COR-L47 (cell line): ENCODE results near the gene MAST2.
"Not testable (repeated sequence)": the region's sequence is repeated elsewhere in the genome, so short reads cannot be mapped to it uniquely, and the experiment has no call there.

ENCODE experiments used
- DNase-seq: peaks from one replicate; lab custom pipeline; 2025; lab: John Stamatoyannopoulos, UW

Gene MAST2

GRCh38 chr1:45938029-45938428, 134.6 kb downstream of the MAST2 start:
- DNase-seq, result no peak

- no peak for DNase-seq
Measured at GRCh38 chr1:45942411-45942810, 139.0 kb downstream of the MAST2 start.

- DNase-seq, result no peak
Measured at GRCh38 chr1:45943185-45943584, 139.8 kb downstream of the MAST2 start.

GRCh38 chr1:45945426-45945825, 142.0 kb downstream of the MAST2 start:
- DNase-seq, result no peak

- not testable (repeated sequence) for DNase-seq
Measured at GRCh38 chr1:45949462-45949861, 146.1 kb downstream of the MAST2 start.

- DNase-seq, result no peak
Measured at GRCh38 chr1:45952072-45952471, 148.7 kb downstream of the MAST2 start.

- no peak for DNase-seq
Measured at GRCh38 chr1:45953934-45954847, 150.8 kb downstream of the MAST2 start.

GRCh38 chr1:45957684-45958083, 154.3 kb downstream of the MAST2 start:
- no peak for DNase-seq

DNA sequence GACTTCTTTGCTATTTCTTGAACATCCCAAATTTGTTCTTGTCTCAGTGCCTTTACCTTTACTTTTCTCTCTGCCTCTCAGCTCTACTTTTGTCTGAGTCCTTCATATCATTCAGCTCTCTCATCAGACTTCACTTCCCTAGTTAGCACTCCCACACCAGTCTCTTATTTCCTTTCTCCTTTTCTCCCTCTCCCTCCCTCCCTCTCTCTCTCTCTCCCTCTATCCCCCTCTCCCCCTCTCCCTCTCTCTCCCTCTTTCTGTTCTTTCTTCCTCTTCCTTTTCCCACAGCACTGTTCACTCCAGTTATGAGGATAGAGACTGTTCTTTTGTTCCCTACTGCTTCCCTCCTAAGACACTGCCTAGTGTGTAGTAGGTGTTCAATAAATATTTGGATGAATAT, 154.9 kb downstream of the MAST2 start:
- no peak for DNase-seq

- no peak for DNase-seq
Measured at GRCh38 chr1:45960930-45961715, 157.7 kb downstream of the MAST2 start.

- DNase-seq, result not testable (repeated sequence)
Measured at GRCh38 chr1:45961936-45962335, 158.5 kb downstream of the MAST2 start.

- no peak for DNase-seq
Measured at GRCh38 chr1:45968941-45969666, 165.7 kb downstream of the MAST2 start.

DNA sequence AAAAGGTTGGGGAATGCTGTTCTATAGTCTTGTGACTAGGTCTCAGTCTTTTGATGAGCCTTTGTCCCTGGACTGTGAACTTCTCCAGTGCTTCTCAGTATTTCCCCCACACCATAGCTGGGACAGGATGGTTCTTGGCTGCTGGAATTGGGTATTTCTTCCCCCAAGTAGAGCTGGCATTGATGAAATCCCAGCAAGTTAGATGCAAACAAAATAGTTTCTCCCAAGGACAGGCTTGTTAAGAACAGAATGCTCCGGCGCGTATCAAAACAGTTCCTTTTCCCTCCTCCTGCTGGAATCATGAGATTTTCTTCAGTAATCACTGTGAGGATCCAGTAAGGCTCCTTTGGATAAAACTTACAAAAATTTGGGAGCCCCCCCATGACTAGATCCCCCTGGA, 166.5 kb downstream of the MAST2 start:
- DNase-seq, result no peak

DNA sequence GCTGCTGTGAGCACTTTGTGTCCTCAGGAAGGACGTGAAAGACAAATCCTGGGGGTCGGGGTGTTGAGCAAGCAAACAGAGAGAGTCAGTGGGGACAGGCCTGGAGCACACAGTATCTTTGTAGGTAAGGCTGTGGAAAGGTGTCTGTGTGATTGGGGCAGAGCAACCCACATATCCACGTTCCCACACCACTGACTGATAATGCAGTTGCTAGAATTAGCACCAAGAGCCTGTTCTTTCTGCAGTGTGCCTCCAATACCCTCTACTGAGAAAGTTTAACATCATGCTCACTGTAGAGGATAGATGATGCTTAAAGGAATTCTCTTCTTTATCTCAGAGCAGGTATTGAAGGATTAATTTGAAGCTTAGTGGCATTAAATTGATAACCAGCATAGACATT, 167.9 kb downstream of the MAST2 start:
- no peak for DNase-seq

DNA sequence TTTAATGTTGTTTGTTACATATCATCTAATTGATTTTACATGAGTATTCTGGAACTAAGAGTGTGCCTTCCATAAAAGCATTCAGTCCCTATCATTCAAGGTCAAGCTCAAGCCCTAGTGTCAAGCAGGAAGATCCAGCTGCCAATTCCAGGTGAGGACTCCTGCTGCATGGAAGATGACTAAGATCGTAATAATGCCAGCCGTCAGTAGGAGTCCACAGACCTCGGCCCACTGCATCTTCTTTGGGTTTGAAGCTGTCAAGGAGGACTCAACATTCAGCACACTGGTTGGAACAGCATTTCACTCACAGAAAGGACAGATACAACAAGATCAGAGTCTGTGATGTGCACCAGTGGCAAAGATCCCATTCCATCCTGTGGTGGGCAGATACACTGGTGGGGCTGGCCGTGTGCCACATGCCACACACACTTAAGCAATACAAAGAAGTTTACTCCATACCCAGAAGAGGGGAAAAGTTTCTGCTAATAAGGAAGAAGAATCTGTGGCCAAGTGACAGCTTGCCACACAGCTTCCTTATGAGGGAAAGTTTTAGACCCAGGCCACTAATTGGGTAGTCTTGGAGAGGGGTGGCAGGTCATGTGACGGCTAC, 168.6 kb downstream of the MAST2 start:
- no peak for DNase-seq

- no peak for DNase-seq
Measured at GRCh38 chr1:45972621-45973020, 169.2 kb downstream of the MAST2 start.

DNA sequence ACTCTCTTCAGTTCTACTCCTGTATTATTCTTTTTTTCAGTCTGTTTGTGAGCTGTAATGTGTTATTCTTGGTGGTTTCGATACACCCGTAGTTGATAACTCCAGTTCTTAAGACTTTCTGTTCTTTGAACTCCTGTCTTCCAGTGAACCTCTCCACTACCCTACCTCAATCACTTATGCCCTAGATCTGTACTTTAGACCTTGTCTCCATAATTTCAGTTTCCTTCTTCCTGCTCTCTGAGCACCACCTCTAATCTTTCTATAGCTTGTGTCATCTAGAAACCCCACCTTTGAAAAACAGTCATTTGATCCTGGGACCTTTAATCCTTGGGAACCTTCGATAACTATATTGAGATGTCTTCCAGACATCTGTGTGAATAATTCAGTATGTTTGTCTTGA, 169.7 kb downstream of the MAST2 start:
- no peak for DNase-seq

- DNase-seq, result no peak
Measured at GRCh38 chr1:45974541-45975269, 171.3 kb downstream of the MAST2 start.

DNA sequence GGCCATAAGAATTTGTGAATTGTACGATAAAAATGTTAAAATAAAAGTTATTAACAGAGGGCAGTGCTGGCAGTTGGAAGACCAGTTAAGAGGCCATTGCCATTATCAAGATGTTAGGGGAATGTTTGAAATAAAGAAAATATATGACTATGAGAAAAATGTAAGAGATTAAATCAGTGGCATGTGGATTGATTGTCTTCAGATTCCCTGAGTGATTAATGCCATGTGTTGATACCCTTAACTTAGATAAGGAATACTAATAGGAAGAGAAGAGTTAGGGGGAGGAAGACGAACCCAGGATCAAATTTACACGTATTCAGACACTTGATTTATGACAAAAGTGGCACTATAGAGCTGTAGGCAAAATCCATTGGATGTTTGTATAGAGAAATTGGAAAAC, 173.2 kb downstream of the MAST2 start:
- DNase-seq, result no peak

- DNase-seq, result peak; percentile 73
Measured at GRCh38 chr1:45979074-45979777, 175.8 kb downstream of the MAST2 start.

GRCh38 chr1:45979778-45980176, 176.4 kb downstream of the MAST2 start:
- DNase-seq, result peak; percentile 32
